WTC11 (cell line): ENCODE data around the gene KCNK5. TPM values are rescaled to one million over a fixed set of nuclear protein-coding genes. Genes with fewer than 3 reads are reported as not detected.

Source experiments
- ATAC-seq: fragments of 200-7000 bp; cut with Tn5 transposase; 2 replicates; pipeline ENCODE4 v1.10.0; 2021; ENCODE audit warnings: mild to moderate bottlenecking, moderate library complexity
- CTCF ChIA-PET: fragments of 300-600 bp; sonication (Branson Sonifier 250); formaldehyde crosslinking; loops from one replicate; lab custom pipeline; 2021; ENCODE audit warnings: antibody characterized with exemption; lab: Charles Lee
- POLR2A ChIA-PET: fragments of 350-600 bp; sonication (Branson Sonifier 250); formaldehyde crosslinking; loops from one replicate; lab custom pipeline; 2021; ENCODE audit warnings: antibody characterized with exemption; lab: Charles Lee
- DNase-seq: peaks from one replicate; pipeline ENCODE4 v3.0.0; 2021; ENCODE audit warnings: low spot score
- H3K27ac Mint-ChIP-seq: 2 replicates; pipeline ENCODE4 v1.8.0; 2021; ENCODE audit warnings: mixed read lengths
- H3K27me3 Mint-ChIP-seq: 2 replicates; pipeline ENCODE4 v1.8.0; 2021; ENCODE audit warnings: low read depth, mild to moderate bottlenecking, moderate library complexity, mixed read lengths
- H3K36me3 Mint-ChIP-seq: 2 replicates; pipeline ENCODE4 v1.8.0; 2021; ENCODE audit warnings: mixed read lengths
- H3K4me1 Mint-ChIP-seq: 2 replicates; pipeline ENCODE4 v1.8.0; 2022; ENCODE audit warnings: mixed read lengths
- H3K4me3 Mint-ChIP-seq: 2 replicates; pipeline ENCODE4 v1.8.0; 2021; ENCODE audit warnings: mild to moderate bottlenecking, moderate library complexity, mixed read lengths
- H3K9me3 Mint-ChIP-seq: 2 replicates; pipeline ENCODE4 v1.8.0; 2021; ENCODE audit warnings: mixed read lengths
- CBFB ChIP-seq: sonication (generic); formaldehyde crosslinking; IDR thresholded peaks from 2 replicates; pipeline ENCODE4 v1.8.1; 2022; ENCODE audit warnings: mild to moderate bottlenecking, low read depth, missing genetic modification reagents
- HMGA2 ChIP-seq: fragments of 250-450 bp; sonication (Bioruptor Pico); IDR thresholded peaks from 2 replicates; pipeline ENCODE4 v1.4.0; 2021; ENCODE audit warnings: mild to moderate bottlenecking, moderate library complexity
- IRF2 ChIP-seq: sonication (generic); formaldehyde crosslinking; IDR thresholded peaks from 2 replicates; pipeline ENCODE4 v1.8.0; 2022; ENCODE audit warnings: low read depth, missing genetic modification reagents, borderline replicate concordance
- NFATC4 ChIP-seq: fragments of 250-450 bp; sonication (Bioruptor Pico); IDR thresholded peaks from 2 replicates; pipeline ENCODE4 v1.9.0; 2021; ENCODE audit warnings: mild to moderate bottlenecking
- NFYB ChIP-seq: sonication (generic); formaldehyde crosslinking; conservative IDR thresholded peaks from 2 replicates; pipeline ENCODE4 v1.8.0; 2022; ENCODE audit warnings: low read depth, missing genetic modification reagents
- NR1H2 ChIP-seq: sonication (generic); formaldehyde crosslinking; IDR thresholded peaks from 2 replicates; pipeline ENCODE4 v1.9.0; 2021; ENCODE audit warnings: mild to moderate bottlenecking, moderate library complexity, missing genetic modification reagents
- PRRX2 ChIP-seq: fragments of 250-450 bp; sonication (Bioruptor Pico); IDR thresholded peaks from 2 replicates; pipeline ENCODE4 v1.8.0; 2021; ENCODE audit warnings: mild to moderate bottlenecking
- SMAD4 ChIP-seq: sonication (generic); formaldehyde crosslinking; IDR thresholded peaks from 2 replicates; pipeline ENCODE4 v1.8.0; 2022; ENCODE audit warnings: mild to moderate bottlenecking, missing genetic modification reagents
- TCF7 ChIP-seq: sonication (generic); formaldehyde crosslinking; IDR thresholded peaks from 2 replicates; pipeline ENCODE4 v1.8.0; 2022; ENCODE audit warnings: mild to moderate bottlenecking, low read depth, missing genetic modification reagents, moderate library complexity
- ZNF121 ChIP-seq: sonication (generic); formaldehyde crosslinking; IDR thresholded peaks from 2 replicates; pipeline ENCODE4 v1.8.0; 2023; ENCODE audit warnings: missing genetic modification reagents
- ZNF219 ChIP-seq: sonication (generic); formaldehyde crosslinking; IDR thresholded peaks from 2 replicates; pipeline ENCODE4 v1.8.0; 2023; ENCODE audit warnings: missing genetic modification reagents, mild to moderate bottlenecking, borderline replicate concordance
- ZNF263 ChIP-seq: sonication (generic); formaldehyde crosslinking; IDR thresholded peaks from 2 replicates; pipeline ENCODE4 v1.8.1; 2022; ENCODE audit warnings: low read depth, mild to moderate bottlenecking, moderate library complexity, missing genetic modification reagents
- ZNF396 ChIP-seq: fragments of 250-450 bp; sonication (Bioruptor Pico); IDR thresholded peaks from 2 replicates; pipeline ENCODE4 v1.8.0; 2021; ENCODE audit warnings: mild to moderate bottlenecking, moderate library complexity, borderline replicate concordance
- total RNA-seq: library from RNA; stranded (reverse); gene quantifications from 3 replicates; pipeline ENCODE4 v1.2.3, GENCODE V29; 2021
- TF ChIP-seq, protein P1 (sequence below): fragments of 250-450 bp; sonication (Bioruptor Pico); IDR thresholded peaks from 2 replicates; pipeline ENCODE4 v1.9.0; 2021; ENCODE audit warnings: mild to moderate bottlenecking, borderline replicate concordance
- TF ChIP-seq, protein P2 (sequence below): sonication (generic); formaldehyde crosslinking; IDR thresholded peaks from 2 replicates; pipeline ENCODE4 v1.8.1; 2022; ENCODE audit warnings: low read depth, missing genetic modification reagents, borderline replicate concordance
- TF ChIP-seq, protein P3 (sequence below): sonication (generic); formaldehyde crosslinking; IDR thresholded peaks from 2 replicates; pipeline ENCODE4 v1.8.0; 2022; ENCODE audit warnings: missing genetic modification reagents
- TF ChIP-seq, protein P4 (sequence below): sonication (generic); formaldehyde crosslinking; conservative IDR thresholded peaks from 2 replicates; pipeline ENCODE4 v1.8.1; 2022; ENCODE audit warnings: mild to moderate bottlenecking, missing genetic modification reagents
- TF ChIP-seq, protein P5 (sequence below): sonication (generic); formaldehyde crosslinking; IDR thresholded peaks from 2 replicates; pipeline ENCODE4 v1.8.1; 2022; ENCODE audit warnings: missing genetic modification reagents, borderline replicate concordance
- TF ChIP-seq, protein P6 (sequence below): sonication (generic); formaldehyde crosslinking; IDR thresholded peaks from 2 replicates; pipeline ENCODE4 v1.8.0; 2023; ENCODE audit warnings: missing genetic modification reagents, mild to moderate bottlenecking, borderline replicate concordance

The KCNK5 gene
- total RNA-seq, 1 experiment from 2014 or later: 41.8 TPM

DNA sequence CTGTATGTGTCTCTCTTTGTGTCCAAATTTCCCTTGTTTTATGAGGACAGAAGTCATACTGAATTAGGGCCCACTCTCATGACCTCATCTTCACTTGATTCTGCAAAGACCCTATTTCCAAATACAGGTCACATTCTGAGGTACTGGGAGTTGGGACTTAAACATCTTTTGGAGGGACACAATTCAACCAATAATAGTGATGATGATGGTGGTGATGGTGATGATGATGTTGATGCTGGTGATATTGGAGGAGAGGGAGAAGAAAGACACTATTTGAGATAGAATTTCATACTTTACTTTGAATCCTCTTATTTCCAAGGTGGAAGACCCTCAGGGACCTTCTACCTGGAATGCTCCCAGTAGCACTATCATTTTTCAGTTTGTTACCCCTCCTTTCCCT is 21.2 kb upstream of the KCNK5 start (continued):
- TF ChIP-seq, protein P1, sequence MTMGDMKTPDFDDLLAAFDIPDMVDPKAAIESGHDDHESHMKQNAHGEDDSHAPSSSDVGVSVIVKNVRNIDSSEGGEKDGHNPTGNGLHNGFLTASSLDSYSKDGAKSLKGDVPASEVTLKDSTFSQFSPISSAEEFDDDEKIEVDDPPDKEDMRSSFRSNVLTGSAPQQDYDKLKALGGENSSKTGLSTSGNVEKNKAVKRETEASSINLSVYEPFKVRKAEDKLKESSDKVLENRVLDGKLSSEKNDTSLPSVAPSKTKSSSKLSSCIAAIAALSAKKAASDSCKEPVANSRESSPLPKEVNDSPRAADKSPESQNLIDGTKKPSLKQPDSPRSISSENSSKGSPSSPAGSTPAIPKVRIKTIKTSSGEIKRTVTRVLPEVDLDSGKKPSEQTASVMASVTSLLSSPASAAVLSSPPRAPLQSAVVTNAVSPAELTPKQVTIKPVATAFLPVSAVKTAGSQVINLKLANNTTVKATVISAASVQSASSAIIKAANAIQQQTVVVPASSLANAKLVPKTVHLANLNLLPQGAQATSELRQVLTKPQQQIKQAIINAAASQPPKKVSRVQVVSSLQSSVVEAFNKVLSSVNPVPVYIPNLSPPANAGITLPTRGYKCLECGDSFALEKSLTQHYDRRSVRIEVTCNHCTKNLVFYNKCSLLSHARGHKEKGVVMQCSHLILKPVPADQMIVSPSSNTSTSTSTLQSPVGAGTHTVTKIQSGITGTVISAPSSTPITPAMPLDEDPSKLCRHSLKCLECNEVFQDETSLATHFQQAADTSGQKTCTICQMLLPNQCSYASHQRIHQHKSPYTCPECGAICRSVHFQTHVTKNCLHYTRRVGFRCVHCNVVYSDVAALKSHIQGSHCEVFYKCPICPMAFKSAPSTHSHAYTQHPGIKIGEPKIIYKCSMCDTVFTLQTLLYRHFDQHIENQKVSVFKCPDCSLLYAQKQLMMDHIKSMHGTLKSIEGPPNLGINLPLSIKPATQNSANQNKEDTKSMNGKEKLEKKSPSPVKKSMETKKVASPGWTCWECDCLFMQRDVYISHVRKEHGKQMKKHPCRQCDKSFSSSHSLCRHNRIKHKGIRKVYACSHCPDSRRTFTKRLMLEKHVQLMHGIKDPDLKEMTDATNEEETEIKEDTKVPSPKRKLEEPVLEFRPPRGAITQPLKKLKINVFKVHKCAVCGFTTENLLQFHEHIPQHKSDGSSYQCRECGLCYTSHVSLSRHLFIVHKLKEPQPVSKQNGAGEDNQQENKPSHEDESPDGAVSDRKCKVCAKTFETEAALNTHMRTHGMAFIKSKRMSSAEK (CRISPR knock-in tag): no peak
- TF ChIP-seq NFYB: no peak

DNA sequence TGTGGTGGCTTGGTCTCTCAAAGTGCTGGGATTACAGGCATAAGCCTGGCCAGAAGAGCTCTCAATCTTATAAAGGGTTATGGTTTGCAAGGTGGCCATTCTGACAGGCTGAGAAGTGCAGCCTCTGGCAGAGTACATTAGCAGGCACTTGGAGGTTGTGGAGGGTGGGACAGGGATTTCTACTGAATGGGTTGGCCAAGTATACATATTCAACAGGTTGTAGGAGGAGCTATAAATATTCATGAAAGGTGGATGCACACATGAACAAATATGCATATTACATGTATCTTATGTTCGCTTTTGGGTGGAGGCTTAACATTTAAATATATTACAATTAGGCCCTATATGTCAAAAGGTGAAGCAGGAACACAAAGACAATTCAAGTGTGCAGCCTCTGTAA is 20.0 kb upstream of the KCNK5 start:
- DNase-seq (no peak), ATAC-seq (no peak)
- Mint-ChIP-seq H3K4me1 (peaks cover 9% of the 10 kb centered on the region), H3K4me3 (no peak overlapping the region), H3K36me3 (peaks cover 2% of the 10 kb centered on the region), H3K9me3 (peaks cover 6% of the 10 kb centered on the region), H3K27ac (no peak overlapping the region), H3K27me3 (peaks cover 2% of the 10 kb centered on the region; the same call in 1 of the 2 replicates)
- ChIA-PET POLR2A (no interaction called here), CTCF (interaction anchor here (1.1 kb wide), 1 partner anchor 55 kb away, joined by 3 read pairs; no protein-coding TSS in a partner anchor)
- TF ChIP-seq, protein P2, sequence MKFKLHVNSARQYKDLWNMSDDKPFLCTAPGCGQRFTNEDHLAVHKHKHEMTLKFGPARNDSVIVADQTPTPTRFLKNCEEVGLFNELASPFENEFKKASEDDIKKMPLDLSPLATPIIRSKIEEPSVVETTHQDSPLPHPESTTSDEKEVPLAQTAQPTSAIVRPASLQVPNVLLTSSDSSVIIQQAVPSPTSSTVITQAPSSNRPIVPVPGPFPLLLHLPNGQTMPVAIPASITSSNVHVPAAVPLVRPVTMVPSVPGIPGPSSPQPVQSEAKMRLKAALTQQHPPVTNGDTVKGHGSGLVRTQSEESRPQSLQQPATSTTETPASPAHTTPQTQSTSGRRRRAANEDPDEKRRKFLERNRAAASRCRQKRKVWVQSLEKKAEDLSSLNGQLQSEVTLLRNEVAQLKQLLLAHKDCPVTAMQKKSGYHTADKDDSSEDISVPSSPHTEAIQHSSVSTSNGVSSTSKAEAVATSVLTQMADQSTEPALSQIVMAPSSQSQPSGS (CRISPR knock-in tag): no peak
- TF ChIP-seq ZNF263: no peak
- no peak for TF ChIP-seq ZNF121 (CRISPR knock-in tag)
- TF ChIP-seq, protein P3, sequence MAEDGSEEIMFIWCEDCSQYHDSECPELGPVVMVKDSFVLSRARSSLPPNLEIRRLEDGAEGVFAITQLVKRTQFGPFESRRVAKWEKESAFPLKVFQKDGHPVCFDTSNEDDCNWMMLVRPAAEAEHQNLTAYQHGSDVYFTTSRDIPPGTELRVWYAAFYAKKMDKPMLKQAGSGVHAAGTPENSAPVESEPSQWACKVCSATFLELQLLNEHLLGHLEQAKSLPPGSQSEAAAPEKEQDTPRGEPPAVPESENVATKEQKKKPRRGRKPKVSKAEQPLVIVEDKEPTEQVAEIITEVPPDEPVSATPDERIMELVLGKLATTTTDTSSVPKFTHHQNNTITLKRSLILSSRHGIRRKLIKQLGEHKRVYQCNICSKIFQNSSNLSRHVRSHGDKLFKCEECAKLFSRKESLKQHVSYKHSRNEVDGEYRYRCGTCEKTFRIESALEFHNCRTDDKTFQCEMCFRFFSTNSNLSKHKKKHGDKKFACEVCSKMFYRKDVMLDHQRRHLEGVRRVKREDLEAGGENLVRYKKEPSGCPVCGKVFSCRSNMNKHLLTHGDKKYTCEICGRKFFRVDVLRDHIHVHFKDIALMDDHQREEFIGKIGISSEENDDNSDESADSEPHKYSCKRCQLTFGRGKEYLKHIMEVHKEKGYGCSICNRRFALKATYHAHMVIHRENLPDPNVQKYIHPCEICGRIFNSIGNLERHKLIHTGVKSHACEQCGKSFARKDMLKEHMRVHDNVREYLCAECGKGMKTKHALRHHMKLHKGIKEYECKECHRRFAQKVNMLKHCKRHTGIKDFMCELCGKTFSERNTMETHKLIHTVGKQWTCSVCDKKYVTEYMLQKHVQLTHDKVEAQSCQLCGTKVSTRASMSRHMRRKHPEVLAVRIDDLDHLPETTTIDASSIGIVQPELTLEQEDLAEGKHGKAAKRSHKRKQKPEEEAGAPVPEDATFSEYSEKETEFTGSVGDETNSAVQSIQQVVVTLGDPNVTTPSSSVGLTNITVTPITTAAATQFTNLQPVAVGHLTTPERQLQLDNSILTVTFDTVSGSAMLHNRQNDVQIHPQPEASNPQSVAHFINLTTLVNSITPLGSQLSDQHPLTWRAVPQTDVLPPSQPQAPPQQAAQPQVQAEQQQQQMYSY (CRISPR knock-in tag): no peak
- TF ChIP-seq SMAD4 (CRISPR knock-in tag): no peak
- no peak for TF ChIP-seq NFYB
- no peak for TF ChIP-seq PRRX2 (CRISPR knock-in tag)
- no peak for TF ChIP-seq CBFB (CRISPR knock-in tag)
- TF ChIP-seq IRF2 (CRISPR knock-in tag): no peak
- no peak for TF ChIP-seq ZNF219 (CRISPR knock-in tag)
- no peak for TF ChIP-seq NR1H2
- TF ChIP-seq, protein P4, sequence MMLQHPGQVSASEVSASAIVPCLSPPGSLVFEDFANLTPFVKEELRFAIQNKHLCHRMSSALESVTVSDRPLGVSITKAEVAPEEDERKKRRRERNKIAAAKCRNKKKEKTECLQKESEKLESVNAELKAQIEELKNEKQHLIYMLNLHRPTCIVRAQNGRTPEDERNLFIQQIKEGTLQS (CRISPR knock-in tag): no peak
- TF ChIP-seq TCF7 (CRISPR knock-in tag): no peak
- TF ChIP-seq ZNF396: no peak
- TF ChIP-seq, protein P5, sequence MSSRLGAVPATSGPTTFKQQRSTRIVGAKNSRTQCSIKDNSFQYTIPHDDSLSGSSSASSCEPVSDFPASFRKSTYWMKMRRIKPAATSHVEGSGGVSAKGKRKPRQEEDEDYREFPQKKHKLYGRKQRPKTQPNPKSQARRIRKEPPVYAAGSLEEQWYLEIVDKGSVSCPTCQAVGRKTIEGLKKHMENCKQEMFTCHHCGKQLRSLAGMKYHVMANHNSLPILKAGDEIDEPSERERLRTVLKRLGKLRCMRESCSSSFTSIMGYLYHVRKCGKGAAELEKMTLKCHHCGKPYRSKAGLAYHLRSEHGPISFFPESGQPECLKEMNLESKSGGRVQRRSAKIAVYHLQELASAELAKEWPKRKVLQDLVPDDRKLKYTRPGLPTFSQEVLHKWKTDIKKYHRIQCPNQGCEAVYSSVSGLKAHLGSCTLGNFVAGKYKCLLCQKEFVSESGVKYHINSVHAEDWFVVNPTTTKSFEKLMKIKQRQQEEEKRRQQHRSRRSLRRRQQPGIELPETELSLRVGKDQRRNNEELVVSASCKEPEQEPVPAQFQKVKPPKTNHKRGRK (CRISPR knock-in tag): no peak
- no peak for TF ChIP-seq HMGA2 (CRISPR knock-in tag)
- TF ChIP-seq NFATC4: no peak
- TF ChIP-seq, protein P6, sequence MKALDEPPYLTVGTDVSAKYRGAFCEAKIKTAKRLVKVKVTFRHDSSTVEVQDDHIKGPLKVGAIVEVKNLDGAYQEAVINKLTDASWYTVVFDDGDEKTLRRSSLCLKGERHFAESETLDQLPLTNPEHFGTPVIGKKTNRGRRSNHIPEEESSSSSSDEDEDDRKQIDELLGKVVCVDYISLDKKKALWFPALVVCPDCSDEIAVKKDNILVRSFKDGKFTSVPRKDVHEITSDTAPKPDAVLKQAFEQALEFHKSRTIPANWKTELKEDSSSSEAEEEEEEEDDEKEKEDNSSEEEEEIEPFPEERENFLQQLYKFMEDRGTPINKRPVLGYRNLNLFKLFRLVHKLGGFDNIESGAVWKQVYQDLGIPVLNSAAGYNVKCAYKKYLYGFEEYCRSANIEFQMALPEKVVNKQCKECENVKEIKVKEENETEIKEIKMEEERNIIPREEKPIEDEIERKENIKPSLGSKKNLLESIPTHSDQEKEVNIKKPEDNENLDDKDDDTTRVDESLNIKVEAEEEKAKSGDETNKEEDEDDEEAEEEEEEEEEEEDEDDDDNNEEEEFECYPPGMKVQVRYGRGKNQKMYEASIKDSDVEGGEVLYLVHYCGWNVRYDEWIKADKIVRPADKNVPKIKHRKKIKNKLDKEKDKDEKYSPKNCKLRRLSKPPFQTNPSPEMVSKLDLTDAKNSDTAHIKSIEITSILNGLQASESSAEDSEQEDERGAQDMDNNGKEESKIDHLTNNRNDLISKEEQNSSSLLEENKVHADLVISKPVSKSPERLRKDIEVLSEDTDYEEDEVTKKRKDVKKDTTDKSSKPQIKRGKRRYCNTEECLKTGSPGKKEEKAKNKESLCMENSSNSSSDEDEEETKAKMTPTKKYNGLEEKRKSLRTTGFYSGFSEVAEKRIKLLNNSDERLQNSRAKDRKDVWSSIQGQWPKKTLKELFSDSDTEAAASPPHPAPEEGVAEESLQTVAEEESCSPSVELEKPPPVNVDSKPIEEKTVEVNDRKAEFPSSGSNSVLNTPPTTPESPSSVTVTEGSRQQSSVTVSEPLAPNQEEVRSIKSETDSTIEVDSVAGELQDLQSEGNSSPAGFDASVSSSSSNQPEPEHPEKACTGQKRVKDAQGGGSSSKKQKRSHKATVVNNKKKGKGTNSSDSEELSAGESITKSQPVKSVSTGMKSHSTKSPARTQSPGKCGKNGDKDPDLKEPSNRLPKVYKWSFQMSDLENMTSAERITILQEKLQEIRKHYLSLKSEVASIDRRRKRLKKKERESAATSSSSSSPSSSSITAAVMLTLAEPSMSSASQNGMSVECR (CRISPR knock-in tag): no peak
